Smooth muscle cell (in vitro differentiated cells): Measurements from ENCODE around the gene MYH9. TPM values are rescaled to one million over a fixed set of nuclear protein-coding genes. Genes with fewer than 3 reads are reported as not detected.

Source experiments
- DNase-seq: peaks from one replicate; lab custom pipeline; 2025; ENCODE audit not compliant: unreplicated experiment; lab: John Stamatoyannopoulos, UW
- H2AFZ ChIP-seq: fragments of 200-600 bp; sonication (generic); 2 replicates; pipeline ENCODE4 v1.6.0; 2016; ENCODE audit warnings: antibody characterized with exemption, low read depth, mild to moderate bottlenecking
- H3F3A ChIP-seq: fragments of 200-600 bp; sonication (generic); 2 replicates; pipeline ENCODE4 v1.6.0; 2017; ENCODE audit warnings: antibody characterized with exemption, low read depth
- H3K27ac ChIP-seq: fragments of 200-600 bp; sonication (generic); 2 replicates; pipeline ENCODE4 v1.5.1; 2016; ENCODE audit warnings: low read depth, mild to moderate bottlenecking
- H3K27me3 ChIP-seq: fragments of 200-600 bp; sonication (generic); 2 replicates; pipeline ENCODE4 v1.6.1; 2016; ENCODE audit warnings: low read depth, mild to moderate bottlenecking
- H3K36me3 ChIP-seq: fragments of 200-600 bp; sonication (generic); 2 replicates; pipeline ENCODE4 v1.5.1; 2016; ENCODE audit warnings: low read depth
- H3K4me1 ChIP-seq: fragments of 200-600 bp; sonication (generic); 2 replicates; pipeline ENCODE4 v1.5.1; 2016; ENCODE audit warnings: low read depth
- H3K4me2 ChIP-seq: fragments of 200-600 bp; sonication (generic); 2 replicates; pipeline ENCODE4 v1.6.0; 2016; ENCODE audit warnings: mild to moderate bottlenecking
- H3K4me3 ChIP-seq: fragments of 200-600 bp; sonication (generic); 2 replicates; pipeline ENCODE4 v1.5.1; 2016; ENCODE audit warnings: mild to moderate bottlenecking
- H3K79me2 ChIP-seq: fragments of 200-600 bp; sonication (generic); 2 replicates; pipeline ENCODE4 v1.6.0; 2016; ENCODE audit warnings: low read depth, mild to moderate bottlenecking
- H3K9ac ChIP-seq: fragments of 200-600 bp; sonication (generic); 2 replicates; pipeline ENCODE4 v1.6.0; 2016; ENCODE audit warnings: low read depth
- H3K9me3 ChIP-seq: fragments of 200-600 bp; sonication (generic); replicated peaks from 2 replicates; pipeline ENCODE4 v1.5.1; 2016; ENCODE audit warnings: low read depth
- H4K20me1 ChIP-seq: fragments of 200-600 bp; sonication (generic); 2 replicates; pipeline ENCODE4 v1.6.0; 2016; ENCODE audit warnings: low read depth
- WGBS: methylation state at CpG from one replicate; pipeline ENCODE4 v1.1.7; 2016; ENCODE audit warnings: low lambda C conversion rate; 5-methylcytosine and 5-hydroxymethylcytosine counted together
- polyA plus RNA-seq: library from polyadenylated mRNA; unstranded; fragments of >200 nt; fragmentation: Nextera tagmentation; extraction: Ambion mirVana; gene quantifications from 2 replicates; pipeline ENCODE4 v1.2.1, GENCODE V29; 2016
- total RNA-seq: library from RNA; depleted of rRNA; stranded (reverse); fragments of >200 nt; gene quantifications from 2 replicates; pipeline ENCODE4 v1.2.3, GENCODE V29; 2014
- TF ChIP-seq, protein P1 (sequence below): fragments of 200-600 bp; sonication (generic); IDR thresholded peaks from 2 replicates; pipeline ENCODE4 v1.5.1; 2017; ENCODE audit warnings: borderline replicate concordance, mild to moderate bottlenecking, antibody characterized with exemption; ENCODE audit not compliant: insufficient read depth, poor library complexity, severe bottlenecking

Gene MYH9
- total and polyA plus RNA-seq, 2 experiments from 2014 or later: 350 to 361 TPM

DNA sequence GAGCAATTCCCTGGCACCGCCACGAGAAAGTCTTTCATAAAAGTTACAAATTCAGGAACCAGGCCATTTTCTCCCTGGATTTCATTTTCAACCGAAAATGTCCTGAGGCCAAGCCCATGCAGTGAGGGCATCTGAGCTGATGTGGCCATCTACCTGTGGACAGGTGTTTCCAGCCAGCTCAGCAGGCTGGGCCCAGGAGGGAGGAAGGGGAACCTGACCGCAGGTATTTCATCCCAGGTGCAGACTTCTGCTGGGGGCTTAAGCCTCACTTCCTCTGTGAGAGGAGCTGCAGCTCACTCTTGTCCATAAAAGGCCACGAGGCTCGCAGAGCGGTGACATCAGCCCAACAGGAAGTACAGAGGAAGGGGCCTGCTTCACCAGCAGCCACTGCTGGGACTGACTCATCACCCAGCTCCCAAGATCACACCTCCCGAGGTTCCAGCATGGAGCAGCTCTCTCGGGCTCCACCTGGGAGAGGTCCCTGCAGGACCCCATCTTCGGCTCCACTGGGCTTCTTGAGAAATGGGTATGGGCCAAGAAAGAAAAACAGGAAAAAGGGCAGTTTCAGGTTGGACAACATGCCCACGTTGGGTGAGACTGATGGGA is 56.4 kb downstream of the MYH9 start:
- TF ChIP-seq, protein P1, sequence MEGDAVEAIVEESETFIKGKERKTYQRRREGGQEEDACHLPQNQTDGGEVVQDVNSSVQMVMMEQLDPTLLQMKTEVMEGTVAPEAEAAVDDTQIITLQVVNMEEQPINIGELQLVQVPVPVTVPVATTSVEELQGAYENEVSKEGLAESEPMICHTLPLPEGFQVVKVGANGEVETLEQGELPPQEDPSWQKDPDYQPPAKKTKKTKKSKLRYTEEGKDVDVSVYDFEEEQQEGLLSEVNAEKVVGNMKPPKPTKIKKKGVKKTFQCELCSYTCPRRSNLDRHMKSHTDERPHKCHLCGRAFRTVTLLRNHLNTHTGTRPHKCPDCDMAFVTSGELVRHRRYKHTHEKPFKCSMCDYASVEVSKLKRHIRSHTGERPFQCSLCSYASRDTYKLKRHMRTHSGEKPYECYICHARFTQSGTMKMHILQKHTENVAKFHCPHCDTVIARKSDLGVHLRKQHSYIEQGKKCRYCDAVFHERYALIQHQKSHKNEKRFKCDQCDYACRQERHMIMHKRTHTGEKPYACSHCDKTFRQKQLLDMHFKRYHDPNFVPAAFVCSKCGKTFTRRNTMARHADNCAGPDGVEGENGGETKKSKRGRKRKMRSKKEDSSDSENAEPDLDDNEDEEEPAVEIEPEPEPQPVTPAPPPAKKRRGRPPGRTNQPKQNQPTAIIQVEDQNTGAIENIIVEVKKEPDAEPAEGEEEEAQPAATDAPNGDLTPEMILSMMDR: no peak

DNA sequence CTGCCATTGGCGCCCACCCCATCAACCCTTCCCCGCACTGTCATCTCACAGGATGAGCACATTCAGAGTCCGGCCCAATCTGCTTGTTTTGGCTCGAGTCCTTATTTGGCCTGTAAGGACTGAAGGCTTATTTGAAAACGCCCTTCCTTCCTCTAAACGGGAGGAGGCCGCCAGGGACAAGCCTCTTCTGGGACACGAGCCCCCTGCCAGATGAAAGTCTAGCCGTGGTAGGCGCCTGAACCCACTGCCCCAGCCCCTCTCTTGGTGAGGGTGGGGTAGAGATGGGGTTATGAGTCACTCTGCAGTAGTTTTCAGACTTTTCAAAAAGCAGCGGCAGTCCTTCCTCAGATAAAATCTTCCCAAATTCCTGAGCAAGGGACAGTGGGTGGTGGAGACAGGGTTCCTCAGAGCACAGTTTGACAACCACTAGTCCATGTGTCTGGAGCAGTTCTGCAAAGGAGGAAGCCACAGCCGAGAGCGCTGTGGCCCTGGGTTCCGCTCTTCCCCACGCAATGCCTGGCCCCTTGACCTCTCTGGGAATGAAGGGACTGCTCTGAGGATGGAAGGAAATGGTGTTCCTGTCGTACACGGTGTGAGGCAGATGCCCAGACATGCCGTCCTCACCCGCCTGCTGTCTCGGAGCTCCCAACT is 57.0 kb downstream of the MYH9 start:
- 10% methylated on average over 19 of the region's 20 CpGs for WGBS
- peak overlapping the region; percentile 100 for H3K27ac ChIP-seq
- peaks cover 71% of the 10 kb centered on the region for H3K4me1 ChIP-seq
- H3K9me3 ChIP-seq: no peaks in the 10 kb centered on the region
- no peaks in the 10 kb centered on the region for H3K27me3 ChIP-seq
- H3K4me3 ChIP-seq: no peak overlapping the region
- TF ChIP-seq, protein P1: no peak
- H3K9ac ChIP-seq: peak overlapping the region; percentile 98
- no peak for DNase-seq
- H4K20me1 ChIP-seq: peaks cover 37% of the 10 kb centered on the region
- no peaks in the 10 kb centered on the region for H3K36me3 ChIP-seq
- H3F3A ChIP-seq: peaks cover 46% of the 10 kb centered on the region
- no peak overlapping the region for H2AFZ ChIP-seq
- H3K4me2 ChIP-seq: peak overlapping the region; percentile 45
- peaks cover 61% of the 10 kb centered on the region for H3K79me2 ChIP-seq

More for the DNA sequence above, 56.4 kb downstream of the MYH9 start:
- Histone ChIP-seq H3K4me1 (peaks cover 76% of the 10 kb centered on the region), H3F3A (peaks cover 52% of the 10 kb centered on the region), H2AFZ (no peak overlapping the region), H3K36me3 (no peaks in the 10 kb centered on the region), H3K27me3 (no peaks in the 10 kb centered on the region), H3K4me2 (peak overlapping the region; percentile 74), H3K79me2 (peaks cover 61% of the 10 kb centered on the region), H3K9me3 (no peaks in the 10 kb centered on the region), H3K9ac (peak overlapping the region; percentile 98), H3K4me3 (no peak overlapping the region), H3K27ac (peak overlapping the region; percentile 100), H4K20me1 (peaks cover 41% of the 10 kb centered on the region)
- no peak for DNase-seq
- WGBS: 13% methylated on average over 11 of the region's 11 CpGs

DNA sequence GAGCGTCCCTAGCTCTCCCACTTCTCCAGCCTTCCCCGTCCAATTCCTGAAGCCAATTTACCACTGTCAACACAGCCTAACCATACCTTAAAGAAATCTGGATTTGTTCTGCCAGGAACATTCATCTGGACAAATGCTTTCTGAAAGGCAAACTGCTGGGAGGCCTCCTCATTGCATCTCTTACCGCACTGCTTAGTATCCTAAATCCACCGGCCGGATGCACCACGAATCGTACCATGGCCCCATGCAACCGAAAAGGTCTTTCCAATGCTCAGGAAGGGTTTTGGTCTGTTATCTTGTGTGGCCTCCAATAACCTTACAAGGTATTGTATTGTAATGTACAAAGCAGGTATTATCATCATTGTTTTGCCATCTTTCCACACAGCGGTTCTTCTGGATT is 57.6 kb downstream of the MYH9 start:
- H3K27ac ChIP-seq: peak overlapping the region; percentile 100
- TF ChIP-seq, protein P1: no peak
- no peak overlapping the region for H2AFZ ChIP-seq
- no peak overlapping the region for H3K4me3 ChIP-seq
- H3K9me3 ChIP-seq: no peaks in the 10 kb centered on the region
- H3K79me2 ChIP-seq: peaks cover 61% of the 10 kb centered on the region
- WGBS: 72% methylated on average over 9 of the region's 9 CpGs
- peak overlapping the region; percentile 45 for H3K4me2 ChIP-seq
- H3F3A ChIP-seq: peaks cover 44% of the 10 kb centered on the region
- peak overlapping the region; percentile 98 for H3K9ac ChIP-seq
- no peaks in the 10 kb centered on the region for H3K27me3 ChIP-seq
- peaks cover 35% of the 10 kb centered on the region for H4K20me1 ChIP-seq
- H3K36me3 ChIP-seq: no peaks in the 10 kb centered on the region
- DNase-seq: no peak
- peaks cover 65% of the 10 kb centered on the region for H3K4me1 ChIP-seq
